Fibroblast of the aortic adventitia (primary cell): ENCODE results near the gene CHST10. TPM values are rescaled to one million over a fixed set of nuclear protein-coding genes. Genes with fewer than 3 reads are reported as not detected.
A peak's percentile ranks its signal among the peaks of the same experiment; 100 is the strongest.

Experiments used
- DNase-seq: peaks from one replicate; pipeline ENCODE4 v3.0.0-alpha.2; 2010; ENCODE audit warnings: low read depth
- H3K4me3 ChIP-seq: 2 replicates; pipeline ENCODE4 v1.5.1; 2011; ENCODE audit warnings: low read depth, mild to moderate bottlenecking, control low read depth, low read length, moderate library complexity
- total RNA-seq: library from RNA; depleted of rRNA; stranded (reverse); fragments of >200 nt; gene quantifications from 2 replicates; pipeline ENCODE4 v1.2.3, GENCODE V29; 2012; ENCODE audit warnings: low replicate concordance
- TF ChIP-seq, protein P1 (sequence below): IDR thresholded peaks from 2 replicates; pipeline ENCODE4 v1.5.1; 2011; ENCODE audit warnings: mild to moderate bottlenecking, low read length, control low read depth, inconsistent platforms; ENCODE audit not compliant: insufficient read depth

Gene CHST10
- total RNA-seq, 1 donor = 11.0 TPM

DNA sequence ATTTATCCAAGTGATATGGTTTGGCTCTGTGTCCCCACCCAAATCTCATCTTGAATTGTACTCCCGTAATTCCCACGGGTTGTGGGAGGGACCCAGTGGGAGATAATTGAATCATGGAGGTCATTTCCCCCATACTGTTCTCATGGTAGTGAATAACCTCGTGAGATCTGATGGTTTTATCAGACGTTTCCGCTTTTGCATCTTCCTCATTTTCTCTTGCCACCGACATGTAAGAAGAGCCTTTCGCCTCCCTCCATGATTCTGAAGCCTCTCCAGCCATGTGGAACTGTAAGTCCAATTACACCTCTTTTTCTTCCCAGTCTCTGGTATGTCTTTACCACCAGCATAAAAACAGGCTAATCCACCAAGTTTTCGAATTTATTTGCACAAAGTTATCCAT, 20.3 kb upstream of the CHST10 start:
- no peak overlapping the region for H3K4me3 ChIP-seq
- TF ChIP-seq, protein P1, sequence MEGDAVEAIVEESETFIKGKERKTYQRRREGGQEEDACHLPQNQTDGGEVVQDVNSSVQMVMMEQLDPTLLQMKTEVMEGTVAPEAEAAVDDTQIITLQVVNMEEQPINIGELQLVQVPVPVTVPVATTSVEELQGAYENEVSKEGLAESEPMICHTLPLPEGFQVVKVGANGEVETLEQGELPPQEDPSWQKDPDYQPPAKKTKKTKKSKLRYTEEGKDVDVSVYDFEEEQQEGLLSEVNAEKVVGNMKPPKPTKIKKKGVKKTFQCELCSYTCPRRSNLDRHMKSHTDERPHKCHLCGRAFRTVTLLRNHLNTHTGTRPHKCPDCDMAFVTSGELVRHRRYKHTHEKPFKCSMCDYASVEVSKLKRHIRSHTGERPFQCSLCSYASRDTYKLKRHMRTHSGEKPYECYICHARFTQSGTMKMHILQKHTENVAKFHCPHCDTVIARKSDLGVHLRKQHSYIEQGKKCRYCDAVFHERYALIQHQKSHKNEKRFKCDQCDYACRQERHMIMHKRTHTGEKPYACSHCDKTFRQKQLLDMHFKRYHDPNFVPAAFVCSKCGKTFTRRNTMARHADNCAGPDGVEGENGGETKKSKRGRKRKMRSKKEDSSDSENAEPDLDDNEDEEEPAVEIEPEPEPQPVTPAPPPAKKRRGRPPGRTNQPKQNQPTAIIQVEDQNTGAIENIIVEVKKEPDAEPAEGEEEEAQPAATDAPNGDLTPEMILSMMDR = no peak
- no peak for DNase-seq

GRCh38 chr2:100429726-100430125, 12.3 kb upstream of the CHST10 start:
- DNase-seq = no peak
- TF ChIP-seq, protein P1 = no peak
- no peak overlapping the region for H3K4me3 ChIP-seq

DNA sequence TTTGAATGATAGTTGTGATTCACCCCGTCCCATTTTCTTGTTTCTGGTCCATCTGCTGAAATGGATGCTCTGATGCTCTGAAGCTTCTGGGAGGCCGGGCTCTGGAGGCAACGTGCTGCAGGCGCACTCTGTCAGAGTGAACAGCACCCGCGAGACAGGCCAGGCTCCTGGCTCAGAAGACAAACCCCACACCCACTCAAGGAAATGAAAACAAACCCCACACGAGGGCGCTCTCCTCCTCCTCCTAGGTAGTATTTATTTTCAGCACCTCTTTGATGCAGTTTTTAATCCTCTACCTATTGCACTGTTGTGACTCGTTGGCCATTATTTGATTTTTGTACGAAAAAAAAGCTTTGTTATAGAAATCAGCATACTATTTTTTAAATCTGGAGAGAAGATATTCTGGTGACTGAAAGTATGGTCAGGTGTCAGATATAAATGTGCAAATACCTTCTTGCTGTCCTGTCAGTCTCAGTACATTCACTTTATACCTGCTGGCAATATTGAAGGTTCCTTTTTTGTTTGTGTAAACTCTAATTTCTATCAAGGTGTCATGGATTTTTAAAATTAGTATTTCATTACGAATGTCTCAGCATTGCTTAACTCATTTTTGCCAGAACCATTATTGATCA, 10.3 kb upstream of the CHST10 start:
- H3K4me3 ChIP-seq = no peak overlapping the region
- DNase-seq = peak; percentile 59
- TF ChIP-seq, protein P1 = peak; percentile 51

DNA sequence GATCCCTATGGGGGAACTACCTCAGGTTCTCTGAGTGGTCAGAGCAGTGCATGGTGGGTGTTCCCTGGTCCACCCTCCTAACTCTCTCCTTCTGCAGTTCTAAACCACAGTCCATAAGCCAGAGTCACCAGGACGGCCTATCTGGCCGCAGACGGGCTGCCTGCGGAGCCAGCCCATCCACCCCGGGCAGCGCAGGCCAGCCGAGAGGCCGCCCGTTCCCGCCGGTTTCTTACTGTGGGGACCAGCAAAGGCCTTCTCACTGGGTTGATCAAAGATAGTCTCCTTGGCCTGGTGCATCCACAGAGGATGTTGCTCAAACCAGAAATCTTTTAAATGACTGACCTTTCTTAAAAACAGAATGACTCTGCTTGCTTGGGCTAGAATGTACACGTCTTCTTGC, 9.6 kb upstream of the CHST10 start:
- TF ChIP-seq, protein P1 = no peak
- no peak for DNase-seq
- H3K4me3 ChIP-seq = no peak overlapping the region

DNA sequence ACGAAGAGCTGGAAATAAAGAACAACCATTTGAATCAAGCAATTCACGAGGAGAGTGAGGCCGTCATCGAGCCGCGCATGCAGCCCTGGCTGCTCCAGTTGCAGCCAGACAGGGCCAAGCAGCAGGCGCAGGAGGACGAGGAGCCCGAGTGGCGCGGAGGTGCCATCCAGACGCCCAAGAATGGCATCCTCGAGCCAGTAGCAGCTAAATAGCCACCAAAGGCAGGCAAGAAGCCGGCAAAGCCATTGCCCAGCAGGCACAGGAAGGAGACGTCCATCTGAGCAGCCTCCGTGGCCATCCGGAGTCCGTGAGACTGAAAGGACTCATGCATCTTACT, 8.9 kb upstream of the CHST10 start:
- no peak overlapping the region for H3K4me3 ChIP-seq
- no peak for DNase-seq
- TF ChIP-seq, protein P1 = no peak

- no peak overlapping the region for H3K4me3 ChIP-seq
- TF ChIP-seq, protein P1 = no peak
- no peak for DNase-seq
These were observed 8.3 kb upstream of the CHST10 start for GRCh38 chr2:100425573-100426383.
